Sciatic nerve (tissue), 1 donor: ENCODE data around the gene ZYG11B. TPM values are rescaled to one million over a fixed set of nuclear protein-coding genes. Genes with fewer than 3 reads are reported as not detected.

Experiments used
- total RNA-seq: library from RNA; stranded (reverse); fragmentation: NEBNext Ultra II Directional; extraction: Animal tissue kit (Norgen Biotek cat#: 25700); gene quantifications from one replicate; pipeline ENCODE4 v1.2.1, GENCODE V29; 2021
- donor health status: DM: no; HTN: no; CAD: no.

Gene ZYG11B
- total RNA-seq, 1 donor from 2014 or later: 36.4 TPM

Other genes starting within 250 kb of the ZYG11B start
- 87.3 TPM for gene TUT4, start 173.4 kb upstream of the ZYG11B start, total RNA-seq
- 12.2 TPM for gene GPX7, start 124.1 kb upstream of the ZYG11B start, total RNA-seq
- 1.3 TPM for gene SHISAL2A, start 93.3 kb upstream of the ZYG11B start, total RNA-seq
- gene COA7, start 28.1 kb upstream of the ZYG11B start, total RNA-seq: 11.3 TPM
- 0.09 TPM for gene ZYG11A, start 116.3 kb downstream of the ZYG11B start, total RNA-seq
- 233 TPM for gene ECHDC2, start 195.3 kb downstream of the ZYG11B start, total RNA-seq
- 109 TPM for gene SCP2, start 200.8 kb downstream of the ZYG11B start, total RNA-seq